Naive thymus-derived CD4-positive, alpha-beta T cell (primary cell): Measurements from ENCODE around the gene NAA16. TPM values are rescaled to one million over a fixed set of nuclear protein-coding genes. Genes with fewer than 3 reads are reported as not detected.

Source experiments
- ATAC-seq: fragments of 150-1000 bp; cut with Tn5 transposase; 2 replicates; pipeline ENCODE4 v1.10.0; 2021; ENCODE audit warnings: mild to moderate bottlenecking, moderate library complexity
- CTCF ChIA-PET: fragments of 350-600 bp; sonication (Branson Sonifier 250); formaldehyde crosslinking; loops from one replicate; lab custom pipeline; 2021; ENCODE audit warnings: antibody characterized with exemption; lab: Charles Lee
- POLR2A ChIA-PET: fragments of 350-600 bp; sonication (Branson Sonifier 250); formaldehyde crosslinking; loops from one replicate; lab custom pipeline; 2021; ENCODE audit warnings: antibody characterized with exemption, inconsistent platforms; lab: Charles Lee
- DNase-seq, 9 donors: peaks; one replicate each; pipeline versions ENCODE4 v3.0.0 to v3.0.0-alpha.2; 2020 to 2022; ENCODE audit warnings: mixed read lengths in 1 of 9
- H3K27ac ChIP-seq: one replicate; pipeline ENCODE4 v1.7.0; 2013; ENCODE audit warnings: mild to moderate bottlenecking, low read depth, low read length, moderate library complexity
- H3K27me3 ChIP-seq, 2 donors: one replicate each; pipeline ENCODE4 v1.7.0; 2013; ENCODE audit warnings: low read length in 2 of 2, mild to moderate bottlenecking in 2 of 2, moderate library complexity in 2 of 2; ENCODE audit not compliant: control insufficient read depth in 2 of 2, insufficient read depth in 2 of 2
- H3K36me3 ChIP-seq, 3 experiments: 1 replicate in 2 of 3; 2 replicates in 1 of 3; pipeline ENCODE4 v1.7.0; 2013; ENCODE audit warnings: low read length in 3 of 3, mild to moderate bottlenecking in 3 of 3, moderate library complexity in 1 of 3; ENCODE audit not compliant: insufficient read depth in 3 of 3, control insufficient read depth in 2 of 3
- H3K4me1 ChIP-seq, 2 donors: one replicate each; pipeline ENCODE4 v1.7.0; 2013; ENCODE audit warnings: low read length in 2 of 2, mild to moderate bottlenecking in 2 of 2, moderate library complexity in 1 of 2; ENCODE audit not compliant: control insufficient read depth in 2 of 2, insufficient read depth in 2 of 2
- H3K4me3 ChIP-seq: 2 replicates; pipeline ENCODE4 v1.7.0; 2013; ENCODE audit warnings: mild to moderate bottlenecking, low read length
- H3K9me3 ChIP-seq, 3 experiments: 1 replicate in 2 of 3; 2 replicates in 1 of 3; pipeline ENCODE4 v1.7.0; 2013; ENCODE audit warnings: low read length in 3 of 3; ENCODE audit not compliant: control insufficient read depth in 2 of 3
- H3K27ac Mint-ChIP-seq, 9 donors: one replicate each; pipeline ENCODE4 v1.8.0; 2020 to 2022; ENCODE audit warnings: mixed read lengths in 9 of 9, mild to moderate bottlenecking in 8 of 9, moderate library complexity in 5 of 9, inconsistent platforms in 2 of 9
- H3K27me3 Mint-ChIP-seq, 5 donors: one replicate each; pipeline ENCODE4 v1.8.0; 2021 to 2022; ENCODE audit warnings: mixed read lengths in 5 of 5, mild to moderate bottlenecking in 1 of 5
- H3K36me3 Mint-ChIP-seq, 5 donors: one replicate each; pipeline ENCODE4 v1.8.0; 2020 to 2022; ENCODE audit warnings: mixed read lengths in 5 of 5, mild to moderate bottlenecking in 3 of 5, inconsistent platforms in 1 of 5
- H3K4me1 Mint-ChIP-seq, 7 donors: one replicate each; pipeline ENCODE4 v1.8.0; 2020 to 2022; ENCODE audit warnings: mixed read lengths in 7 of 7, mild to moderate bottlenecking in 3 of 7, inconsistent platforms in 1 of 7
- H3K4me3 Mint-ChIP-seq, 10 donors: one replicate each; pipeline ENCODE4 v1.8.0; 2020 to 2022; ENCODE audit warnings: mild to moderate bottlenecking in 10 of 10, mixed read lengths in 10 of 10, moderate library complexity in 6 of 10, inconsistent platforms in 2 of 10
- H3K9me3 Mint-ChIP-seq, 11 donors: one replicate each; pipeline ENCODE4 v1.8.0; 2020 to 2022; ENCODE audit warnings: mixed read lengths in 11 of 11, mild to moderate bottlenecking in 4 of 11, inconsistent platforms in 1 of 11, moderate library complexity in 1 of 11
- intact Hi-C, 2 donors: fragments of 100-400 bp; cut with micrococcal nuclease; formaldehyde crosslinking; loops; one replicate each; pipeline ENCODE4 v1.15.1; 2023
- polyA plus RNA-seq, 2 donors: library from polyadenylated mRNA; unstranded; fragments of 300-500 nt; fragmentation: Illumina TruSeq; gene quantifications; one replicate each; pipeline ENCODE4 v1.2.3, GENCODE V29; 2021
- total RNA-seq, 6 experiments: library from RNA in 5 of 6; stranded (reverse) in 5 of 6; gene quantifications; 1 replicate in 5 of 6; 2 replicates in 1 of 6; pipeline ENCODE4 v1.2.3 and lab custom pipeline; 2021 to 2026

NAA16 gene
- total and polyA plus RNA-seq, 7 experiments from 2014 or later: 15.8 to 99.6 (median 49.4) TPM

DNA sequence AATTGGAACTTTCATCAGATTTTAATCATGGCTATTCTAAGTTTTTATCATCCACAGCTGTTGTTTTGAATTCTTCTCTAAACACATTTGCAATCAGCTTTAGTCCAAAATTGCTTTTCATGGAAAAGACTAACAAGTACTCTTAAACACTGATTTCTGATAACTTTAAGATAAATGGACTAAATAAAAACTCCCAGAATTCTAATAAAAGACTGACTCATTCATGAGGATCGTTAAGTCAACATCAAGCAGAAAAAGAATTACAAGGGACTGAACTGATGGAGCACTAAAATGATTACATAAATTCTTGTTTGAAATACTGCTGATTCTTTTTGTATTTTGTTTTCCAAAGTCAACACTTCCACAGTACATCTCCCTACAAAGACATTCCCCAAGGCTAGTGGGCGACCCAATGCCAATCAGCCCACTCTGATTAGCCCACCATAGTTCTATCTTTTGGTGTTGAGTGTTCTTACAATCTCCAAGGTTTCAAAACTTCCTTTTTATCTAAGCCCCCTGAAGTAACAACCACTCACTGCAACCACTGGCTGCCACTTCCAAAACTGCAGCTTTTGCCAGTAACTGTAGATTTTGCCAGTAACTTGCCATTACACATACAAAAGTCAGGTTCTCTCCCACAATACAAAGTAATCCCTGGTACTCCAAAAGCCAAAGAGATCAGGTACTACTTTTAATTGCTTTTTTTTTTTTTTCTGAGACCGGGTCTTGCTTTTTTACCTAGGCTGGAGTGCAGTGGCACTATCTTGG, 14.0 kb upstream of the NAA16 start:
- H3K9me3 ChIP-seq: no peaks in the 10 kb centered on the region
- ChIA-PET CTCF (no interaction called here), POLR2A (no interaction called here)
- H3K36me3 ChIP-seq: no peaks in the 10 kb centered on the region
- H3K4me1 ChIP-seq: no peaks in the 10 kb centered on the region
- DNase-seq: no peak
- no peak overlapping the region for H3K27ac ChIP-seq
- no peak overlapping the region for H3K27ac Mint-ChIP-seq
- peaks cover 0 to 27% (median 6%) of the 10 kb centered on the region in 7 donors for H3K4me1 Mint-ChIP-seq
- no peak overlapping the region for H3K4me3 Mint-ChIP-seq
- peaks cover 0 to 8% (median 2%) of the 10 kb centered on the region in 5 donors for H3K36me3 Mint-ChIP-seq
- intact Hi-C loops: no loop called here
- no peak overlapping the region for H3K4me3 ChIP-seq
- no peaks in the 10 kb centered on the region for H3K27me3 ChIP-seq
- ATAC-seq: no peak
- H3K9me3 Mint-ChIP-seq: peaks cover 0 to 8% (median 3%) of the 10 kb centered on the region in 11 donors
- H3K27me3 Mint-ChIP-seq: peaks cover 0 to 29% (median 0%) of the 10 kb centered on the region in 5 donors

- H3K27ac Mint-ChIP-seq: no peak overlapping the region
- Histone ChIP-seq H3K9me3 (no peaks in the 10 kb centered on the region), H3K36me3 (no peaks in the 10 kb centered on the region), H3K27ac (no peak overlapping the region), H3K4me1 (no peaks in the 10 kb centered on the region), H3K4me3 (no peak overlapping the region), H3K27me3 (no peaks in the 10 kb centered on the region)
- H3K4me1 Mint-ChIP-seq: peaks cover 0 to 29% (median 6%) of the 10 kb centered on the region in 7 donors
- CTCF ChIA-PET: interaction anchor here (1.0 kb wide), 1 partner anchor 8 kb away, joined by 3 read pairs; no protein-coding TSS in a partner anchor
- peaks cover 0 to 31% (median 0%) of the 10 kb centered on the region in 5 donors for H3K27me3 Mint-ChIP-seq
- H3K9me3 Mint-ChIP-seq: peaks cover 0 to 7% (median 3%) of the 10 kb centered on the region in 11 donors
- H3K36me3 Mint-ChIP-seq: peaks cover 0 to 8% (median 3%) of the 10 kb centered on the region in 5 donors
- intact Hi-C loops: no loop called here
- ATAC-seq (no peak), DNase-seq (no peak)
- peak overlapping the region in 1 of 10 donors; percentile 41 for H3K4me3 Mint-ChIP-seq
- POLR2A ChIA-PET: interaction anchor here (1.3 kb wide), 1 partner anchor 13 kb away, joined by 8 read pairs; no protein-coding TSS in a partner anchor
Observed at GRCh38 chr13:41299316-41300094, 11.6 kb upstream of the NAA16 start.

DNA sequence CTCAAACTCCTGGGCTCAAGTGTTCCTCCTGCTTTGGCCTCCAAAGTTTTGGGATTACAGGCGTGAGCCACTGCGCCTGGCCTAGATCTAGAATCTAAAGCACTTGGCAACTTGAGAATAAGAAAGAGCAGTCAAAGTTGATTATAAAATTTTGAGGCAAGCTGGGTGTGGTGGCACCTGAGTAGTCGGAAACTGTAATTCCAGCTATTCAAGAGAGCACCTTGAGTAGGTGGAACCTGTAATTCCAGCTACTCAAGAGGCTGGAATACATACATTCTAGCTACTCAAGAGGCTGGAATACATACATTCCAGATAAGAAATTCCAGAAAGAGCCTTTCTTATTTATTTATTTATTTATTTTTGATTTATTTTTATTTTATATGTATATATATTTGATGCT, 8.3 kb upstream of the NAA16 start:
- no peak for ATAC-seq
- H3K9me3 Mint-ChIP-seq: peaks cover 0 to 3% (median 0%) of the 10 kb centered on the region in 11 donors
- peaks cover 0 to 40% (median 15%) of the 10 kb centered on the region in 7 donors for H3K4me1 Mint-ChIP-seq

GRCh38 chr13:41304551-41304950, 6.5 kb upstream of the NAA16 start:
- Histone ChIP-seq H3K27ac (no peak overlapping the region), H3K4me1 (no peaks in the 10 kb centered on the region), H3K36me3 (no peaks in the 10 kb centered on the region), H3K27me3 (no peaks in the 10 kb centered on the region), H3K4me3 (no peak overlapping the region), H3K9me3 (no peaks in the 10 kb centered on the region)
- ChIA-PET CTCF (no interaction called here), POLR2A (no interaction called here)
- DNase-seq: no peak
- H3K36me3 Mint-ChIP-seq: peaks cover 0 to 4% (median 0%) of the 10 kb centered on the region in 5 donors
- ATAC-seq: no peak
- H3K4me1 Mint-ChIP-seq: peaks cover 0 to 36% (median 15%) of the 10 kb centered on the region in 7 donors
- H3K27me3 Mint-ChIP-seq: peaks cover 0 to 14% (median 0%) of the 10 kb centered on the region in 5 donors
- peaks cover 0 to 3% (median 0%) of the 10 kb centered on the region in 11 donors for H3K9me3 Mint-ChIP-seq
- H3K4me3 Mint-ChIP-seq: no peak overlapping the region
- no peak overlapping the region for H3K27ac Mint-ChIP-seq
- intact Hi-C loops: no loop called here

More for the DNA sequence above, 8.3 kb upstream of the NAA16 start:
- Mint-ChIP-seq H3K36me3 (peaks cover 0 to 4% (median 4%) of the 10 kb centered on the region in 5 donors), H3K4me3 (no peak overlapping the region), H3K27me3 (peaks cover 0 to 17% (median 0%) of the 10 kb centered on the region in 5 donors), H3K27ac (no peak overlapping the region)
- Histone ChIP-seq H3K4me3 (no peak overlapping the region), H3K9me3 (no peaks in the 10 kb centered on the region), H3K27ac (no peak overlapping the region), H3K36me3 (no peaks in the 10 kb centered on the region), H3K4me1 (no peaks in the 10 kb centered on the region), H3K27me3 (no peaks in the 10 kb centered on the region)
- DNase-seq: no peak
- ChIA-PET CTCF (no interaction called here), POLR2A (interaction anchor here (1.4 kb wide), 1 partner anchor 40 kb away, joined by 5 read pairs; the partner anchor contains the start of gene MTRF1)
- intact Hi-C loops: no loop called here

DNA sequence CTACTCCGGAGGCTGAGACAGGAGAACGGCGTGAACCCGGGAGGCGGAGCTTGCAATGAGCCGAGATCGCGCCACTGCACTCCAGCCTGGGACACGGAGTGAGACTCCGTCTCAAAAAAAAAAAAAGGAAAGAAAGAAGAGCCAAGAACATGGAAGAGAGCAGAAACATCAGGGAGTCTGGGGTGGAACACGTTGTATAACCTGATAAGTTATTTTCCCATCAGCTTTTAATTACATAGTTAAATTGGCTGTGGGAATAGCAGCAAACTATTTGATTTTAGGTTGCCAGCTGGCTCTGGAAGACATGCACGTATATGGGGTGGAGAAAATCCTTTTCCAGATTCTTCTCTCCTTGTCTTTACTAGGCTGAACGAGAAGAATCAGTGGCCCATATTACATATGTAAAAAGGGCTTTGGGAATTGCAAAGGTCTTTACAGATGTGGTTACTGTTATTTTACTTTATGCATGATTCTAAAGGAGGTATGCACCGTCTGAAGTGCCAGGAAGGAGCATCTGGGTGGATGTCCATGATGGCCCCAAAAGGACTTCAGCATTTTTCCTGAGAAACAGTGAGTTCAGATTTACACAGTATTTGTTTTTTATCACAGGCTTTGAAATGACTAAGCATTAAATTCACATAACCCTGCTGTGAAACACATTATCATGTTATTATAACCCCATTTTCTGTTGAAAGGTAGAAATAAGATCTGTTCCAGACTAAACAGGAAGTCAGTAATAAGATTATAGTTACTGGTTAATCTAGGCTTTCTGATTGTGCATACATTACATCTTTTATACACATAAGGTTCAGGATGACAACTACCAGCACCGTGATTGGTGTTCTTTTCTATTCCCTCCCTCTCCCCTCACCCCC, 4.6 kb upstream of the NAA16 start:
- peaks cover 0 to 8% of the 10 kb centered on the region in 2 donors for H3K4me1 ChIP-seq
- DNase-seq (no peak), ATAC-seq (no peak)
- no peaks in the 10 kb centered on the region for H3K27me3 ChIP-seq
- H3K9me3 Mint-ChIP-seq: peaks cover 0 to 3% (median 0%) of the 10 kb centered on the region in 11 donors
- H3K9me3 ChIP-seq: no peaks in the 10 kb centered on the region
- H3K36me3 Mint-ChIP-seq: peaks cover 0 to 4% (median 0%) of the 10 kb centered on the region in 5 donors
- H3K36me3 ChIP-seq: peaks cover 0 to 6% (median 0%) of the 10 kb centered on the region in 3 experiments
- CTCF ChIA-PET: no interaction called here
- POLR2A ChIA-PET: interaction anchor here (0.7 kb wide), 1 partner anchor 27 kb away, joined by 3 read pairs; no protein-coding TSS in a partner anchor
- no peak overlapping the region for H3K27ac ChIP-seq
- intact Hi-C loops: no loop called here
- H3K27ac Mint-ChIP-seq: no peak overlapping the region
- H3K4me3 Mint-ChIP-seq: no peak overlapping the region
- no peak overlapping the region for H3K4me3 ChIP-seq
- peaks cover 0 to 33% (median 9%) of the 10 kb centered on the region in 7 donors for H3K4me1 Mint-ChIP-seq
- peaks cover 0 to 8% (median 0%) of the 10 kb centered on the region in 5 donors for H3K27me3 Mint-ChIP-seq
